WTC11 (cell line): ENCODE results near the gene ARMC7. TPM values are rescaled to one million over a fixed set of nuclear protein-coding genes. Genes with fewer than 3 reads are reported as not detected.

Experiments used
- ATAC-seq: fragments of 200-7000 bp; cut with Tn5 transposase; 2 replicates; pipeline ENCODE4 v1.10.0; 2021; ENCODE audit warnings: mild to moderate bottlenecking, moderate library complexity
- CTCF ChIA-PET: fragments of 300-600 bp; sonication (Branson Sonifier 250); formaldehyde crosslinking; loops from one replicate; lab custom pipeline; 2021; ENCODE audit warnings: antibody characterized with exemption; lab: Charles Lee
- POLR2A ChIA-PET: fragments of 350-600 bp; sonication (Branson Sonifier 250); formaldehyde crosslinking; loops from one replicate; lab custom pipeline; 2021; ENCODE audit warnings: antibody characterized with exemption; lab: Charles Lee
- DNase-seq: peaks from one replicate; pipeline ENCODE4 v3.0.0; 2021; ENCODE audit warnings: low spot score
- H3K27ac Mint-ChIP-seq: 2 replicates; pipeline ENCODE4 v1.8.0; 2021; ENCODE audit warnings: mixed read lengths
- H3K27me3 Mint-ChIP-seq: 2 replicates; pipeline ENCODE4 v1.8.0; 2021; ENCODE audit warnings: low read depth, mild to moderate bottlenecking, moderate library complexity, mixed read lengths
- H3K36me3 Mint-ChIP-seq: 2 replicates; pipeline ENCODE4 v1.8.0; 2021; ENCODE audit warnings: mixed read lengths
- H3K4me1 Mint-ChIP-seq: 2 replicates; pipeline ENCODE4 v1.8.0; 2022; ENCODE audit warnings: mixed read lengths
- H3K4me3 Mint-ChIP-seq: 2 replicates; pipeline ENCODE4 v1.8.0; 2021; ENCODE audit warnings: mild to moderate bottlenecking, moderate library complexity, mixed read lengths
- H3K9me3 Mint-ChIP-seq: 2 replicates; pipeline ENCODE4 v1.8.0; 2021; ENCODE audit warnings: mixed read lengths
- CDX4 ChIP-seq: fragments of 250-450 bp; sonication (Bioruptor Pico); IDR thresholded peaks from 2 replicates; pipeline ENCODE4 v1.9.0; 2021; ENCODE audit warnings: moderate library complexity, mild to moderate bottlenecking, inconsistent platforms, borderline replicate concordance
- CTCF ChIP-seq: fragments of 200-600 bp; IDR thresholded peaks from 2 replicates; pipeline ENCODE4 v1.8.0; 2022; ENCODE audit warnings: antibody characterized with exemption
- E2F5 ChIP-seq: sonication (generic); formaldehyde crosslinking; IDR thresholded peaks from 2 replicates; pipeline ENCODE4 v1.8.1; 2022; ENCODE audit warnings: mild to moderate bottlenecking, moderate library complexity, missing genetic modification reagents
- ELF4 ChIP-seq: sonication (generic); formaldehyde crosslinking; IDR thresholded peaks from 2 replicates; pipeline ENCODE4 v1.8.1; 2022; ENCODE audit warnings: low read depth, mild to moderate bottlenecking, moderate library complexity, missing genetic modification reagents
- FOXP1 ChIP-seq: sonication (generic); formaldehyde crosslinking; IDR thresholded peaks from 2 replicates; pipeline ENCODE4 v1.8.0; 2022; ENCODE audit warnings: missing genetic modification reagents, mild to moderate bottlenecking, moderate library complexity, borderline replicate concordance
- NR1H2 ChIP-seq: sonication (generic); formaldehyde crosslinking; IDR thresholded peaks from 2 replicates; pipeline ENCODE4 v1.9.0; 2021; ENCODE audit warnings: mild to moderate bottlenecking, moderate library complexity, missing genetic modification reagents
- OVOL2 ChIP-seq: fragments of 250-450 bp; sonication (Bioruptor Pico); IDR thresholded peaks from 2 replicates; pipeline ENCODE4 v1.9.0; 2021; ENCODE audit warnings: mild to moderate bottlenecking, borderline replicate concordance
- SP1 ChIP-seq: sonication (generic); formaldehyde crosslinking; conservative IDR thresholded peaks from 2 replicates; pipeline ENCODE4 v1.8.1; 2022; ENCODE audit warnings: missing genetic modification reagents
- TEAD1 ChIP-seq: sonication (generic); formaldehyde crosslinking; IDR thresholded peaks from 2 replicates; pipeline ENCODE4 v1.8.0; 2022; ENCODE audit warnings: mild to moderate bottlenecking, missing genetic modification reagents
- total RNA-seq: library from RNA; stranded (reverse); gene quantifications from 3 replicates; pipeline ENCODE4 v1.2.3, GENCODE V29; 2021
- TF ChIP-seq, protein P1 (sequence below): sonication (generic); formaldehyde crosslinking; IDR thresholded peaks from 2 replicates; pipeline ENCODE4 v1.8.1; 2023; ENCODE audit warnings: mild to moderate bottlenecking, missing genetic modification reagents, moderate library complexity
- TF ChIP-seq, protein P2 (sequence below): sonication (generic); formaldehyde crosslinking; IDR thresholded peaks from 2 replicates; pipeline ENCODE4 v1.8.1; 2023; ENCODE audit warnings: mild to moderate bottlenecking, missing genetic modification reagents, moderate library complexity
- TF ChIP-seq, protein P3 (sequence below): sonication (generic); formaldehyde crosslinking; IDR thresholded peaks from 2 replicates; pipeline ENCODE4 v1.8.0; 2022; ENCODE audit warnings: mild to moderate bottlenecking, missing genetic modification reagents
- TF ChIP-seq, protein P4 (sequence below): fragments of 250-450 bp; sonication (Bioruptor Pico); IDR thresholded peaks from 2 replicates; pipeline ENCODE4 v1.9.0; 2021; ENCODE audit warnings: mild to moderate bottlenecking
- TF ChIP-seq, protein P5 (sequence below): fragments of 250-450 bp; sonication (Bioruptor Pico); IDR thresholded peaks from 2 replicates; pipeline ENCODE4 v1.9.0; 2021; ENCODE audit warnings: mild to moderate bottlenecking
- TF ChIP-seq, protein P6 (sequence below): sonication (generic); formaldehyde crosslinking; IDR thresholded peaks from 2 replicates; pipeline ENCODE4 v1.8.1; 2023; ENCODE audit warnings: mild to moderate bottlenecking, missing genetic modification reagents

ARMC7 gene
- total RNA-seq, 1 experiment from 2014 or later: 13.2 TPM

DNA sequence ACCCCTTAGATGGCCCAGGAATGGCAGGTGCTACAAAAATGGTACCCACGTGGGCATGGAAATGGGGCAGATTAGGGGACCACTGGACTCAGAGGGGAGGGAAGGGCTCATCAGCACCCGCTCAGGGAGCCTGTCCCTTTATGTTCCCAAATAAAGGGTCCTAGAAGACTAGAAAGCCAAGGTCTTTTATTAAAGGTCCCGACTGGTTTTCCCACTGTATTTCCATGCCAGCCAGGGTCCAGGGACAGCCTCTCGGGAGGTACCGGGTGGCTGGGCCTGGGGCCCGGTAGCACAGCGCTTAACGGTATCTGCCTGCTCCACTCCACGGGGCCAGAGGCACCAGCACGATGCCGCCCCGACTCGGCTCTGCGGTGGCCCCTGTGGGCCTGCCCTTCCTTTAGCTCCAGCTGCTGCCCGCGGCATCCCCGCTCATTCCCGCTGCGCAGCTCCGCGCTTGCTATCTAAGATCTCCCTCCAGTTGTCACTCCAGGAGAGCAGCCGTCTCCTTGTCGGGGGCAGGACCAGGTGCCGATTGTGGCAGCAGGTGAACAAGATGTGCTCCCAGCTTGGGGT, 20.4 kb downstream of the ARMC7 start:
- Mint-ChIP-seq H3K9me3 (no peaks in the 10 kb centered on the region), H3K27me3 (no peaks in the 10 kb centered on the region), H3K27ac (peak overlapping the region; percentile 87), H3K4me3 (peak overlapping the region; percentile 84), H3K4me1 (peaks cover 27% of the 10 kb centered on the region), H3K36me3 (peaks cover 14% of the 10 kb centered on the region)
- ATAC-seq: no peak
- POLR2A ChIA-PET: interaction anchor here (1.0 to 2.1 kb wide), 4 partner anchors 16 to 53 kb away, joined by 3 to 8 read pairs (median 4); partner anchors contain the start of gene ARMC7
- TF ChIP-seq OVOL2 (CRISPR knock-in tag): no peak
- no peak for TF ChIP-seq ELF4 (CRISPR knock-in tag)
- TF ChIP-seq NR1H2: no peak
- TF ChIP-seq, protein P1, sequence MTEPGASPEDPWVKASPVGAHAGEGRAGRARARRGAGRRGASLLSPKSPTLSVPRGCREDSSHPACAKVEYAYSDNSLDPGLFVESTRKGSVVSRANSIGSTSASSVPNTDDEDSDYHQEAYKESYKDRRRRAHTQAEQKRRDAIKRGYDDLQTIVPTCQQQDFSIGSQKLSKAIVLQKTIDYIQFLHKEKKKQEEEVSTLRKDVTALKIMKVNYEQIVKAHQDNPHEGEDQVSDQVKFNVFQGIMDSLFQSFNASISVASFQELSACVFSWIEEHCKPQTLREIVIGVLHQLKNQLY (CRISPR knock-in tag): no peak
- TF ChIP-seq CTCF: no peak
- TF ChIP-seq E2F5 (CRISPR knock-in tag): no peak
- TF ChIP-seq SP1 (CRISPR knock-in tag): no peak
- TF ChIP-seq, protein P2, sequence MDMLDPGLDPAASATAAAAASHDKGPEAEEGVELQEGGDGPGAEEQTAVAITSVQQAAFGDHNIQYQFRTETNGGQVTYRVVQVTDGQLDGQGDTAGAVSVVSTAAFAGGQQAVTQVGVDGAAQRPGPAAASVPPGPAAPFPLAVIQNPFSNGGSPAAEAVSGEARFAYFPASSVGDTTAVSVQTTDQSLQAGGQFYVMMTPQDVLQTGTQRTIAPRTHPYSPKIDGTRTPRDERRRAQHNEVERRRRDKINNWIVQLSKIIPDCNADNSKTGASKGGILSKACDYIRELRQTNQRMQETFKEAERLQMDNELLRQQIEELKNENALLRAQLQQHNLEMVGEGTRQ (CRISPR knock-in tag): no peak
- TF ChIP-seq CDX4 (CRISPR knock-in tag): no peak
- TF ChIP-seq TEAD1: no peak
- TF ChIP-seq, protein P3, sequence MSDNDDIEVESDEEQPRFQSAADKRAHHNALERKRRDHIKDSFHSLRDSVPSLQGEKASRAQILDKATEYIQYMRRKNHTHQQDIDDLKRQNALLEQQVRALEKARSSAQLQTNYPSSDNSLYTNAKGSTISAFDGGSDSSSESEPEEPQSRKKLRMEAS (CRISPR knock-in tag): no peak
- TF ChIP-seq, protein P4, sequence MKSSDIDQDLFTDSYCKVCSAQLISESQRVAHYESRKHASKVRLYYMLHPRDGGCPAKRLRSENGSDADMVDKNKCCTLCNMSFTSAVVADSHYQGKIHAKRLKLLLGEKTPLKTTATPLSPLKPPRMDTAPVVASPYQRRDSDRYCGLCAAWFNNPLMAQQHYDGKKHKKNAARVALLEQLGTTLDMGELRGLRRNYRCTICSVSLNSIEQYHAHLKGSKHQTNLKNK (CRISPR knock-in tag): no peak
- TF ChIP-seq, protein P5, sequence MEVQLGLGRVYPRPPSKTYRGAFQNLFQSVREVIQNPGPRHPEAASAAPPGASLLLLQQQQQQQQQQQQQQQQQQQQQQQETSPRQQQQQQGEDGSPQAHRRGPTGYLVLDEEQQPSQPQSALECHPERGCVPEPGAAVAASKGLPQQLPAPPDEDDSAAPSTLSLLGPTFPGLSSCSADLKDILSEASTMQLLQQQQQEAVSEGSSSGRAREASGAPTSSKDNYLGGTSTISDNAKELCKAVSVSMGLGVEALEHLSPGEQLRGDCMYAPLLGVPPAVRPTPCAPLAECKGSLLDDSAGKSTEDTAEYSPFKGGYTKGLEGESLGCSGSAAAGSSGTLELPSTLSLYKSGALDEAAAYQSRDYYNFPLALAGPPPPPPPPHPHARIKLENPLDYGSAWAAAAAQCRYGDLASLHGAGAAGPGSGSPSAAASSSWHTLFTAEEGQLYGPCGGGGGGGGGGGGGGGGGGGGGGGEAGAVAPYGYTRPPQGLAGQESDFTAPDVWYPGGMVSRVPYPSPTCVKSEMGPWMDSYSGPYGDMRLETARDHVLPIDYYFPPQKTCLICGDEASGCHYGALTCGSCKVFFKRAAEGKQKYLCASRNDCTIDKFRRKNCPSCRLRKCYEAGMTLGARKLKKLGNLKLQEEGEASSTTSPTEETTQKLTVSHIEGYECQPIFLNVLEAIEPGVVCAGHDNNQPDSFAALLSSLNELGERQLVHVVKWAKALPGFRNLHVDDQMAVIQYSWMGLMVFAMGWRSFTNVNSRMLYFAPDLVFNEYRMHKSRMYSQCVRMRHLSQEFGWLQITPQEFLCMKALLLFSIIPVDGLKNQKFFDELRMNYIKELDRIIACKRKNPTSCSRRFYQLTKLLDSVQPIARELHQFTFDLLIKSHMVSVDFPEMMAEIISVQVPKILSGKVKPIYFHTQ (CRISPR knock-in tag): no peak
- TF ChIP-seq FOXP1 (CRISPR knock-in tag): no peak
- TF ChIP-seq, protein P6, sequence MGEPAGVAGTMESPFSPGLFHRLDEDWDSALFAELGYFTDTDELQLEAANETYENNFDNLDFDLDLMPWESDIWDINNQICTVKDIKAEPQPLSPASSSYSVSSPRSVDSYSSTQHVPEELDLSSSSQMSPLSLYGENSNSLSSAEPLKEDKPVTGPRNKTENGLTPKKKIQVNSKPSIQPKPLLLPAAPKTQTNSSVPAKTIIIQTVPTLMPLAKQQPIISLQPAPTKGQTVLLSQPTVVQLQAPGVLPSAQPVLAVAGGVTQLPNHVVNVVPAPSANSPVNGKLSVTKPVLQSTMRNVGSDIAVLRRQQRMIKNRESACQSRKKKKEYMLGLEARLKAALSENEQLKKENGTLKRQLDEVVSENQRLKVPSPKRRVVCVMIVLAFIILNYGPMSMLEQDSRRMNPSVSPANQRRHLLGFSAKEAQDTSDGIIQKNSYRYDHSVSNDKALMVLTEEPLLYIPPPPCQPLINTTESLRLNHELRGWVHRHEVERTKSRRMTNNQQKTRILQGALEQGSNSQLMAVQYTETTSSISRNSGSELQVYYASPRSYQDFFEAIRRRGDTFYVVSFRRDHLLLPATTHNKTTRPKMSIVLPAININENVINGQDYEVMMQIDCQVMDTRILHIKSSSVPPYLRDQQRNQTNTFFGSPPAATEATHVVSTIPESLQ (CRISPR knock-in tag): no peak
- CTCF ChIA-PET: interaction anchor here (0.6 to 7.3 kb wide), 13 partner anchors 12 to 169 kb away, joined by 3 to 84 read pairs (median 7); partner anchors contain the start of genes ARMC7, JPT1 and SLC16A5
- no peak for DNase-seq
